ENCODE data around the gene ZNF821. TPM values are rescaled to one million over a fixed set of nuclear protein-coding genes. Genes with fewer than 3 reads are reported as not detected.

The ZNF821 gene
- total RNA-seq, 2 donors from 2014 or later, result 5.7 to 6.3 TPM

- ATAC-seq (ENCODE audit: insufficient number of reproducible peaks, low FRiP score, low read depth) (no peak), DNase-seq (ENCODE audit: low spot score) (no peak)
- Histone ChIP-seq H3K4me3 (no peak overlapping the region), H3K36me3 (peaks cover 70% of the 10 kb centered on the region), H3K27ac (no peak overlapping the region), H3K27me3 (replicated peaks; ENCODE audit: insufficient read depth) (no peaks in the 10 kb centered on the region), H3K4me1 (ENCODE audit: control insufficient read depth in 1 of 2, low read depth in 2 of 2) (peaks cover 18 to 41% of the 10 kb centered on the region in 2 donors), H3K9me3 (no peaks in the 10 kb centered on the region)
- no peak for TF ChIP-seq CTCF (IDR thresholded peaks at IDR 0.05)
Observed at GRCh38 chr16:71923941-71924690, 40.1 kb upstream of the ZNF821 start.

- Histone ChIP-seq H3K4me1 (ENCODE audit: control insufficient read depth in 1 of 2, low read depth in 2 of 2) (peaks cover 20 to 26% of the 10 kb centered on the region in 2 donors), H3K36me3 (peaks cover 79% of the 10 kb centered on the region), H3K27ac (no peak overlapping the region), H3K4me3 (no peak overlapping the region), H3K27me3 (replicated peaks; ENCODE audit: insufficient read depth) (no peaks in the 10 kb centered on the region), H3K9me3 (no peaks in the 10 kb centered on the region)
- ATAC-seq (ENCODE audit: insufficient number of reproducible peaks, low FRiP score, low read depth) (no peak), DNase-seq (ENCODE audit: low spot score) (no peak)
- no peak for TF ChIP-seq CTCF (IDR thresholded peaks at IDR 0.05)
Observed at GRCh38 chr16:71920658-71921057, 36.7 kb upstream of the ZNF821 start.

- Histone ChIP-seq H3K36me3 (peaks cover 66% of the 10 kb centered on the region), H3K9me3 (no peaks in the 10 kb centered on the region), H3K27me3 (replicated peaks; ENCODE audit: insufficient read depth) (no peaks in the 10 kb centered on the region), H3K4me3 (no peak overlapping the region), H3K27ac (no peak overlapping the region), H3K4me1 (ENCODE audit: control insufficient read depth in 1 of 2, low read depth in 2 of 2) (peaks cover 30 to 35% of the 10 kb centered on the region in 2 donors)
- DNase-seq (ENCODE audit: low spot score) (no peak), ATAC-seq (ENCODE audit: insufficient number of reproducible peaks, low FRiP score, low read depth) (no peak)
- TF ChIP-seq CTCF (IDR thresholded peaks at IDR 0.05), result no peak
Observed at GRCh38 chr16:71919035-71919434, 35.1 kb upstream of the ZNF821 start.

GRCh38 chr16:71917900-71918299 is 33.9 kb upstream of the ZNF821 start:
- H3K4me1 ChIP-seq (ENCODE audit: control insufficient read depth in 1 of 2, low read depth in 2 of 2), result peaks cover 30 to 39% of the 10 kb centered on the region in 2 donors
- DNase-seq (ENCODE audit: low spot score), result no peak
- no peak for ATAC-seq (ENCODE audit: insufficient number of reproducible peaks, low FRiP score, low read depth)
- no peak for TF ChIP-seq CTCF (IDR thresholded peaks at IDR 0.05)
- H3K27ac ChIP-seq, result peak overlapping the region in 1 of 2 donors; percentile 32
- no peak overlapping the region for H3K4me3 ChIP-seq
- no peaks in the 10 kb centered on the region for H3K27me3 ChIP-seq (replicated peaks; ENCODE audit: insufficient read depth)
- H3K9me3 ChIP-seq, result no peaks in the 10 kb centered on the region
- H3K36me3 ChIP-seq, result peaks cover 58% of the 10 kb centered on the region

- Histone ChIP-seq H3K9me3 (no peaks in the 10 kb centered on the region), H3K27ac (peak overlapping the region in 1 of 2 donors; percentile 15), H3K4me1 (ENCODE audit: control insufficient read depth in 1 of 2, low read depth in 2 of 2) (peaks cover 30 to 39% of the 10 kb centered on the region in 2 donors), H3K4me3 (no peak overlapping the region), H3K36me3 (peaks cover 43% of the 10 kb centered on the region), H3K27me3 (replicated peaks; ENCODE audit: insufficient read depth) (no peaks in the 10 kb centered on the region)
- TF ChIP-seq CTCF (IDR thresholded peaks at IDR 0.05), result no peak
- no peak for DNase-seq (ENCODE audit: low spot score)
- ATAC-seq (ENCODE audit: insufficient number of reproducible peaks, low FRiP score, low read depth), result no peak
Observed at GRCh38 chr16:71916397-71916920, 32.5 kb upstream of the ZNF821 start.
